Mammary epithelial cell (primary cell): ENCODE measurements around the gene PTPRN.

ENCODE experiments used
- EZH2 ChIP-seq: IDR thresholded peaks from 2 replicates; pipeline ENCODE4 v1.6.1; 2012; ENCODE audit warnings: low read length, inconsistent platforms, borderline replicate concordance
- TF ChIP-seq, protein P1 (sequence below), 2 donors: IDR thresholded peaks in 1 of 2; conservative IDR thresholded peaks in 1 of 2; 2 replicates each; pipeline ENCODE4 v1.5.1; 2011 to 2012; ENCODE audit warnings: inconsistent platforms in 2 of 2, low read length in 2 of 2, mild to moderate bottlenecking in 2 of 2, control low read depth in 1 of 2, low read depth in 1 of 2; ENCODE audit not compliant: insufficient read depth in 1 of 2; ENCODE audit errors: extremely low read depth in 1 of 2

DNA sequence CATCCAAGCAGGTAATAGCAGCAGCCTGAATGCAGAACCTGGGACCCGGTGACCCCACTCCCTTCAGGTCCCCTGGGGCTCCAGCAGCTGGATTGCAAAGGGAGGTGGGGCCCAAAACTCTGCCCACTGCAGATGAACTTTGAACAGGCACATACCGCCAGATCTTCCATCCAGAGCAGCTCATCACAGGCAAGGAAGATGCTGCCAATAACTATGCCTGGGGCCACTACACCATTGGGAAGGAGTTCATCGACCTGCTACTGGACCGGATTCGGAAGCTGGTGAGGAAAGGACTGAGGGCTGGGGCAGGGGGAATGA is 39.2 kb downstream of the PTPRN start:
- TF ChIP-seq, protein P1, sequence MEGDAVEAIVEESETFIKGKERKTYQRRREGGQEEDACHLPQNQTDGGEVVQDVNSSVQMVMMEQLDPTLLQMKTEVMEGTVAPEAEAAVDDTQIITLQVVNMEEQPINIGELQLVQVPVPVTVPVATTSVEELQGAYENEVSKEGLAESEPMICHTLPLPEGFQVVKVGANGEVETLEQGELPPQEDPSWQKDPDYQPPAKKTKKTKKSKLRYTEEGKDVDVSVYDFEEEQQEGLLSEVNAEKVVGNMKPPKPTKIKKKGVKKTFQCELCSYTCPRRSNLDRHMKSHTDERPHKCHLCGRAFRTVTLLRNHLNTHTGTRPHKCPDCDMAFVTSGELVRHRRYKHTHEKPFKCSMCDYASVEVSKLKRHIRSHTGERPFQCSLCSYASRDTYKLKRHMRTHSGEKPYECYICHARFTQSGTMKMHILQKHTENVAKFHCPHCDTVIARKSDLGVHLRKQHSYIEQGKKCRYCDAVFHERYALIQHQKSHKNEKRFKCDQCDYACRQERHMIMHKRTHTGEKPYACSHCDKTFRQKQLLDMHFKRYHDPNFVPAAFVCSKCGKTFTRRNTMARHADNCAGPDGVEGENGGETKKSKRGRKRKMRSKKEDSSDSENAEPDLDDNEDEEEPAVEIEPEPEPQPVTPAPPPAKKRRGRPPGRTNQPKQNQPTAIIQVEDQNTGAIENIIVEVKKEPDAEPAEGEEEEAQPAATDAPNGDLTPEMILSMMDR (conservative IDR thresholded peaks at IDR 0.05 in 1 of 2, IDR thresholded peaks at IDR 0.05 in 1 of 2; ENCODE audit: extremely low read depth in 1 of 2, insufficient read depth in 1 of 2, low read depth in 1 of 2, low read length in 2 of 2), result no peak
- TF ChIP-seq EZH2, result no peak
